Measurements from ENCODE around the gene ZNF579. TPM values are rescaled to one million over a fixed set of nuclear protein-coding genes. Genes with fewer than 3 reads are reported as not detected.
"Not testable (repeated sequence)": the region's sequence is repeated elsewhere in the genome, so short reads cannot be mapped to it uniquely, and the experiment has no call there.

The ZNF579 gene
- total RNA-seq, 1 donor from 2014 or later: 2.1 TPM

GRCh38 chr19:55586976-55587668 lies 6.5 kb upstream of the ZNF579 start:
- no peaks in the 10 kb centered on the region for H3K36me3 ChIP-seq
- no peaks in the 10 kb centered on the region for H4K20me1 ChIP-seq (ENCODE audit: low read depth)
- Mint-ChIP-seq H3K9me3 (no peaks in the 10 kb centered on the region), H3K4me1 (peaks cover 52% of the 10 kb centered on the region), H3K4me3 (peak overlapping the region; percentile 86), H3K36me3 (peaks cover 7% of the 10 kb centered on the region), H3K27me3 (ENCODE audit: insufficient read depth, low read depth) (peaks cover 6% of the 10 kb centered on the region), H3K27ac (peak overlapping the region; percentile 95)
- H3K4me3 ChIP-seq: peak overlapping the region; percentile 46
- H3K27me3 ChIP-seq: no peaks in the 10 kb centered on the region
- peaks cover 16% of the 10 kb centered on the region for H3K4me1 ChIP-seq
- peak overlapping the region; percentile 73 for H3K4me2 ChIP-seq
- no peaks in the 10 kb centered on the region for H3K9me3 ChIP-seq (ENCODE audit: low read depth)
- H3K27ac ChIP-seq: peak overlapping the region; percentile 82
- H3K79me2 ChIP-seq (ENCODE audit: low read depth): no peaks in the 10 kb centered on the region
- TF ChIP-seq CTCF (IDR thresholded peaks at IDR 0.05): no peak
- TF ChIP-seq EZH2 (IDR thresholded peaks at IDR 0.05): no peak
- no peak for TF ChIP-seq EZH2phosphoT487 (IDR thresholded peaks at IDR 0.05)
- H3K9ac ChIP-seq: no peak overlapping the region
- peaks cover 62% of the 10 kb centered on the region for H3F3A ChIP-seq (ENCODE audit: low read depth)
- DNase-seq (ENCODE audit: low spot score): peak; percentile 99
- H2AFZ ChIP-seq (replicated peaks): no peak overlapping the region

- H3K36me3 ChIP-seq: no peaks in the 10 kb centered on the region
- peaks cover 66% of the 10 kb centered on the region for H3F3A ChIP-seq (ENCODE audit: low read depth)
- Mint-ChIP-seq H3K9me3 (no peaks in the 10 kb centered on the region), H3K4me1 (peaks cover 53% of the 10 kb centered on the region), H3K27ac (peak overlapping the region; percentile 93), H3K4me3 (peak overlapping the region; percentile 86), H3K27me3 (ENCODE audit: insufficient read depth, low read depth) (peaks cover 8% of the 10 kb centered on the region), H3K36me3 (no peaks in the 10 kb centered on the region)
- no peak overlapping the region for H2AFZ ChIP-seq (replicated peaks)
- peak overlapping the region; percentile 82 for H3K27ac ChIP-seq
- no peaks in the 10 kb centered on the region for H3K79me2 ChIP-seq (ENCODE audit: low read depth)
- H4K20me1 ChIP-seq (ENCODE audit: low read depth): no peaks in the 10 kb centered on the region
- peak overlapping the region; percentile 73 for H3K4me2 ChIP-seq
- peak; percentile 89 for DNase-seq (ENCODE audit: low spot score)
- no peaks in the 10 kb centered on the region for H3K27me3 ChIP-seq
- peak overlapping the region; percentile 46 for H3K4me3 ChIP-seq
- no peaks in the 10 kb centered on the region for H3K9me3 ChIP-seq (ENCODE audit: low read depth)
- no peak overlapping the region for H3K9ac ChIP-seq
- H3K4me1 ChIP-seq: peaks cover 16% of the 10 kb centered on the region
- TF ChIP-seq EZH2phosphoT487 (IDR thresholded peaks at IDR 0.05): no peak
- no peak for TF ChIP-seq CTCF (IDR thresholded peaks at IDR 0.05)
- no peak for TF ChIP-seq EZH2 (IDR thresholded peaks at IDR 0.05)
Observed at GRCh38 chr19:55585658-55586339, 5.2 kb upstream of the ZNF579 start.

GRCh38 chr19:55584871-55585270 lies 4.2 kb upstream of the ZNF579 start:
- peaks cover 8% of the 10 kb centered on the region for H3K79me2 ChIP-seq (ENCODE audit: low read depth)
- Mint-ChIP-seq H3K4me1 (peaks cover 45% of the 10 kb centered on the region), H3K9me3 (no peaks in the 10 kb centered on the region), H3K4me3 (peak overlapping the region; percentile 73), H3K27me3 (ENCODE audit: insufficient read depth, low read depth) (peaks cover 8% of the 10 kb centered on the region), H3K27ac (peak overlapping the region; percentile 95), H3K36me3 (no peaks in the 10 kb centered on the region)
- no peak overlapping the region for H2AFZ ChIP-seq (replicated peaks)
- no peak for DNase-seq (ENCODE audit: low spot score)
- H3K4me3 ChIP-seq: no peak overlapping the region
- H3K36me3 ChIP-seq: no peaks in the 10 kb centered on the region
- TF ChIP-seq CTCF (IDR thresholded peaks at IDR 0.05) (no peak), EZH2phosphoT487 (IDR thresholded peaks at IDR 0.05) (no peak), EZH2 (IDR thresholded peaks at IDR 0.05) (no peak)
- H3F3A ChIP-seq (ENCODE audit: low read depth): peaks cover 60% of the 10 kb centered on the region
- H3K4me1 ChIP-seq: peaks cover 9% of the 10 kb centered on the region
- peak overlapping the region; percentile 73 for H3K4me2 ChIP-seq
- H3K27me3 ChIP-seq: no peaks in the 10 kb centered on the region
- H3K9ac ChIP-seq: no peak overlapping the region
- H3K27ac ChIP-seq: no peak overlapping the region
- no peaks in the 10 kb centered on the region for H3K9me3 ChIP-seq (ENCODE audit: low read depth)
- H4K20me1 ChIP-seq (ENCODE audit: low read depth): peaks cover 1% of the 10 kb centered on the region

GRCh38 chr19:55583897-55584296 lies 3.2 kb upstream of the ZNF579 start:
- not testable (repeated sequence) for H3K9me3 ChIP-seq (ENCODE audit: low read depth); DNase-seq (ENCODE audit: low spot score); H4K20me1 ChIP-seq (ENCODE audit: low read depth); H3K4me1 ChIP-seq; H3K4me2 ChIP-seq; H3K27me3 Mint-ChIP-seq (ENCODE audit: insufficient read depth, low read depth); H3K36me3 Mint-ChIP-seq; H2AFZ ChIP-seq (replicated peaks); H3K36me3 ChIP-seq; H3K27me3 ChIP-seq; H3K9ac ChIP-seq; H3K4me3 Mint-ChIP-seq; H3K9me3 Mint-ChIP-seq; H3K27ac ChIP-seq; H3K4me3 ChIP-seq; H3K27ac Mint-ChIP-seq
- H3K4me1 Mint-ChIP-seq: peaks cover 40% of the 10 kb centered on the region
- peaks cover 18% of the 10 kb centered on the region for H3K79me2 ChIP-seq (ENCODE audit: low read depth)
- peaks cover 51% of the 10 kb centered on the region for H3F3A ChIP-seq (ENCODE audit: low read depth)

GRCh38 chr19:55582284-55582683 lies 1.6 kb upstream of the ZNF579 start:
- H3K27ac Mint-ChIP-seq: peak overlapping the region; percentile 66
- not testable (repeated sequence) for H2AFZ ChIP-seq (replicated peaks); H3K4me1 ChIP-seq; H4K20me1 ChIP-seq (ENCODE audit: low read depth); H3K36me3 ChIP-seq; H3K9me3 Mint-ChIP-seq; H3K27me3 ChIP-seq; H3K4me3 ChIP-seq; H3K27me3 Mint-ChIP-seq (ENCODE audit: insufficient read depth, low read depth); H3K36me3 Mint-ChIP-seq; H3K9ac ChIP-seq; H3K9me3 ChIP-seq (ENCODE audit: low read depth); H3K27ac ChIP-seq; H3K4me2 ChIP-seq; DNase-seq (ENCODE audit: low spot score)
- peaks cover 45% of the 10 kb centered on the region for H3F3A ChIP-seq (ENCODE audit: low read depth)
- peaks cover 22% of the 10 kb centered on the region for H3K79me2 ChIP-seq (ENCODE audit: low read depth)
- peaks cover 37% of the 10 kb centered on the region for H3K4me1 Mint-ChIP-seq
- peak overlapping the region; percentile 62 for H3K4me3 Mint-ChIP-seq

Measured in neural progenitor cell (in vitro differentiated cells).